ENCODE data around the gene GFRA4. TPM values are rescaled to one million over a fixed set of nuclear protein-coding genes. Genes with fewer than 3 reads are reported as not detected.

GFRA4 gene
- total RNA-seq, 1 experiment from 2014 or later = not detected

DNA sequence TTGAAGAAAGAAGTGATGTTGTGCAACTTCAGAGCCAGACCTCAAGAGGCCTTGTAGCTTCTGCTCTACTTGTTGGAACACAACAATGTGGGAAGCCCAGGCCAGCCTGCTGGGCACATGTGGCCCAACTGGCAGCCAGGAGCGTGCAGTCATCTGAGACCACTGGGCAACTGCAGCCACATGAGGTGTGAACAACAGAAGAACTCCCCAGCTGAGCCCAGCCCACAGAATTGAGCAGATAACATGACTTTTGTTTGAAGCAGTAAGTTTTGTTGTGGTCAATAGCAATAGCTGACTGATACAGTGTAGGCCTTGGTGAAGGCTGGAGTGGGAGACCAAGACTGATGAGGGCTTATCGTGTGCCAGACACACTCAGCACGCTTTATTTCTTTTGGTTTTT lies 27.2 kb upstream of the GFRA4 start:
- no peak overlapping the region for H3K4me2 ChIP-seq (ENCODE audit: low read depth, low read length, poor library complexity, severe bottlenecking)
- no peak overlapping the region for H3K9ac ChIP-seq (ENCODE audit: low read length)
- no peaks in the 10 kb centered on the region for H3K27me3 ChIP-seq (ENCODE audit: low read length)
- H3K4me3 ChIP-seq (ENCODE audit: low read length) = no peak overlapping the region
- no peaks in the 10 kb centered on the region for H3K9me2 ChIP-seq (replicated peaks; ENCODE audit: insufficient read depth, low read length)
- no peaks in the 10 kb centered on the region for H3K9me3 ChIP-seq (ENCODE audit: low read length)
- H3K4me1 ChIP-seq (ENCODE audit: low read length) = no peaks in the 10 kb centered on the region
- no peak overlapping the region for H2AFZ ChIP-seq (ENCODE audit: low read length)
- no peaks in the 10 kb centered on the region for H3K36me3 ChIP-seq (ENCODE audit: insufficient read depth, low read length)
- no peak for DNase-seq
- no peaks in the 10 kb centered on the region for H4K20me1 ChIP-seq (ENCODE audit: insufficient read depth, low read depth, low read length)
- no peak overlapping the region for H3K27ac ChIP-seq (ENCODE audit: low read length)
- no peaks in the 10 kb centered on the region for H3K79me2 ChIP-seq (ENCODE audit: low read length)

DNA sequence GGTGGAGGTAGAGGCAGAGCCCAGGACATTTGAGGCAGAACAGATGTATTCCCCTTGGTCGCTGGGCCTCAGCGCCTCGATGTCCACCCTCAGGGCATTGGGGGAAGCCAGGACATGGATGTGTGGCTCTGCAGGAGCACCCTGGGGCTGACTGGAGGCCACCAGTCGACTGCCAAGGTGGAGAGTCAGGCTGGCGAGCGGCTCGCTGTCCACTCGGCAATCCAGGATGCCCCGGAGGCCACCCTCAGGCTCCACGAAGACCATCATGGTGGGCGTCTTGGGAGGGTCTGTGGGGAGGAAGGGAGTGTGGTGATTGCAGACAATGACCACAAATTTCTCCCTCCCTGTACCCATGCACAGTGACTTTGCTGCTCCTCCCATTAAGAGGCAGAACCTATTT lies 26.8 kb upstream of the GFRA4 start:
- no peaks in the 10 kb centered on the region for H3K27me3 ChIP-seq (ENCODE audit: low read length)
- no peaks in the 10 kb centered on the region for H3K9me3 ChIP-seq (ENCODE audit: low read length)
- no peak overlapping the region for H3K4me2 ChIP-seq (ENCODE audit: low read depth, low read length, poor library complexity, severe bottlenecking)
- no peak overlapping the region for H2AFZ ChIP-seq (ENCODE audit: low read length)
- no peaks in the 10 kb centered on the region for H3K79me2 ChIP-seq (ENCODE audit: low read length)
- DNase-seq = no peak
- no peak overlapping the region for H3K9ac ChIP-seq (ENCODE audit: low read length)
- H3K27ac ChIP-seq (ENCODE audit: low read length) = no peak overlapping the region
- H3K4me3 ChIP-seq (ENCODE audit: low read length) = no peak overlapping the region
- H3K36me3 ChIP-seq (ENCODE audit: insufficient read depth, low read length) = no peaks in the 10 kb centered on the region
- H4K20me1 ChIP-seq (ENCODE audit: insufficient read depth, low read depth, low read length) = no peaks in the 10 kb centered on the region
- no peaks in the 10 kb centered on the region for H3K9me2 ChIP-seq (replicated peaks; ENCODE audit: insufficient read depth, low read length)
- no peaks in the 10 kb centered on the region for H3K4me1 ChIP-seq (ENCODE audit: low read length)

DNA sequence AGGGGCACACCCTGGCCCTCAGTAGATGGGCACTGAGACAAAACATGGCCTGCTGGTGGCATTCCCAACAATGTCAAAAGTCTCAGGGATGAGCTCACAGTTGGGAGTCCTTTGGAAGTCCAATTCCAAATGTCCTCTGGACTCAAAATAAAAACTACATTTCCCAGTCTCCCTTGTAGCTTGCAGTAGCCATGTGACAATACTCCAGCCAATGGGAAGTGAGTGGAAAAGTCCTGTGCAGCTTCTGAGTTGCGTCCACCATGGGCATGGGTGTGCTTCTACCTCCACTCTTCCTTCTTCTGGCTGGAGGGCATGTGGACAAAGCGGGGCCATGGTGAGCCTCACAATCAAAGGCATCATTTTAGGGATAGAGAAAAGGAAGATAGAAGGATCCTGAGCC lies 24.5 kb upstream of the GFRA4 start:
- no peak overlapping the region for H3K4me3 ChIP-seq (ENCODE audit: low read length)
- no peaks in the 10 kb centered on the region for H3K9me3 ChIP-seq (ENCODE audit: low read length)
- no peak overlapping the region for H3K27ac ChIP-seq (ENCODE audit: low read length)
- no peak overlapping the region for H3K4me2 ChIP-seq (ENCODE audit: low read depth, low read length, poor library complexity, severe bottlenecking)
- no peaks in the 10 kb centered on the region for H3K9me2 ChIP-seq (replicated peaks; ENCODE audit: insufficient read depth, low read length)
- no peaks in the 10 kb centered on the region for H3K79me2 ChIP-seq (ENCODE audit: low read length)
- DNase-seq = peak; percentile 58
- no peaks in the 10 kb centered on the region for H3K36me3 ChIP-seq (ENCODE audit: insufficient read depth, low read length)
- H3K27me3 ChIP-seq (ENCODE audit: low read length) = no peaks in the 10 kb centered on the region
- no peak overlapping the region for H3K9ac ChIP-seq (ENCODE audit: low read length)
- no peaks in the 10 kb centered on the region for H4K20me1 ChIP-seq (ENCODE audit: insufficient read depth, low read depth, low read length)
- no peaks in the 10 kb centered on the region for H3K4me1 ChIP-seq (ENCODE audit: low read length)
- no peak overlapping the region for H2AFZ ChIP-seq (ENCODE audit: low read length)

DNA sequence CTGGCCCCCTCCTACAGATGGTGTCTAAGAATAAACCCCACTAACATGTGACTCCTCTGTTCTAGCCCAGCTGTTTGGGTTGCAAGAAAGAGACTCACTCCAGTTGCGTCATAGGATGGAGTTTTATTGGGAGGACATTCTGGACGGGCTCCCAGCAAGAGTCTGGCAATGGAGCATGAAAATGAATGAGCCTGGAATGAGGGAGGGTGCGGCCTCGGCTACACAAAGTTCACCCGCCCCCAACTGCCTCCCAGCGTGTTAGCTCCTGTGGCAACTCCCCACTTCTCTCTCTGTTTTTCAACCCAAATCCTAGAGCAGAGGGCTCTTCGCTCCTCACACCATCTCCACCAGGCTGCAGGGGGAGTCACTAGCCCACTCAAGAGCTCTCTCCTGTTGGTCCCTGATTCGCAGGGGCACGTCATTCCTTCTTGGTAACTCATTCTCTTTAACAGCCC lies 23.7 kb upstream of the GFRA4 start:
- no peak overlapping the region for H3K4me2 ChIP-seq (ENCODE audit: low read depth, low read length, poor library complexity, severe bottlenecking)
- no peaks in the 10 kb centered on the region for H3K9me2 ChIP-seq (replicated peaks; ENCODE audit: insufficient read depth, low read length)
- no peak for DNase-seq
- no peak overlapping the region for H3K4me3 ChIP-seq (ENCODE audit: low read length)
- H3K36me3 ChIP-seq (ENCODE audit: insufficient read depth, low read length) = no peaks in the 10 kb centered on the region
- H3K4me1 ChIP-seq (ENCODE audit: low read length) = no peaks in the 10 kb centered on the region
- H3K27ac ChIP-seq (ENCODE audit: low read length) = no peak overlapping the region
- H3K79me2 ChIP-seq (ENCODE audit: low read length) = no peaks in the 10 kb centered on the region
- H3K9ac ChIP-seq (ENCODE audit: low read length) = no peak overlapping the region
- no peaks in the 10 kb centered on the region for H3K9me3 ChIP-seq (ENCODE audit: low read length)
- H2AFZ ChIP-seq (ENCODE audit: low read length) = no peak overlapping the region
- no peaks in the 10 kb centered on the region for H4K20me1 ChIP-seq (ENCODE audit: insufficient read depth, low read depth, low read length)
- no peaks in the 10 kb centered on the region for H3K27me3 ChIP-seq (ENCODE audit: low read length)

DNA sequence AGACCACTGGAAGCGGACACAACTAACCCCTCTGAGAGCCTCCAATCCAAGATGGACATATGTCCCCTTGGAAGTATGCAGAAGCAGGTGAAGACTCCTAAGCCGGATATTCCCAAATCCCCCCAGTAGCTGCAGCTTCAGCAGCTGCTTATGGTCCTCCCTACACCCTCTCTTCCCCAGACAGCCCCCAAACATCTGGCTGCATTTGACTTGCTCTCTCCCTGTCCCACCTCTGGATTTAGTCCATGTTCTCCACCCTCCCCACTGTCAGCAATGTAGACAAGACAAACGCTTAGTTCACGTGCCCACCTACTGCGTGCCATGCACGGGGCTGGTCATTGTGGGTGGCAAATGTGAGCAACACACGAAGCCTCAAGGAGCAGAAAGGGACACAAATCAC lies 23.2 kb upstream of the GFRA4 start:
- Histone ChIP-seq H3K9ac (ENCODE audit: low read length) (no peak overlapping the region), H3K27me3 (ENCODE audit: low read length) (no peaks in the 10 kb centered on the region), H3K36me3 (ENCODE audit: insufficient read depth, low read length) (no peaks in the 10 kb centered on the region), H3K9me2 (replicated peaks; ENCODE audit: insufficient read depth, low read length) (no peaks in the 10 kb centered on the region), H3K9me3 (ENCODE audit: low read length) (no peaks in the 10 kb centered on the region), H3K4me2 (ENCODE audit: low read depth, low read length, poor library complexity, severe bottlenecking) (no peak overlapping the region), H2AFZ (ENCODE audit: low read length) (no peak overlapping the region), H3K4me3 (ENCODE audit: low read length) (no peak overlapping the region), H3K27ac (ENCODE audit: low read length) (no peak overlapping the region), H4K20me1 (ENCODE audit: insufficient read depth, low read depth, low read length) (no peaks in the 10 kb centered on the region), H3K79me2 (ENCODE audit: low read length) (no peaks in the 10 kb centered on the region), H3K4me1 (ENCODE audit: low read length) (no peaks in the 10 kb centered on the region)
- no peak for DNase-seq

DNA sequence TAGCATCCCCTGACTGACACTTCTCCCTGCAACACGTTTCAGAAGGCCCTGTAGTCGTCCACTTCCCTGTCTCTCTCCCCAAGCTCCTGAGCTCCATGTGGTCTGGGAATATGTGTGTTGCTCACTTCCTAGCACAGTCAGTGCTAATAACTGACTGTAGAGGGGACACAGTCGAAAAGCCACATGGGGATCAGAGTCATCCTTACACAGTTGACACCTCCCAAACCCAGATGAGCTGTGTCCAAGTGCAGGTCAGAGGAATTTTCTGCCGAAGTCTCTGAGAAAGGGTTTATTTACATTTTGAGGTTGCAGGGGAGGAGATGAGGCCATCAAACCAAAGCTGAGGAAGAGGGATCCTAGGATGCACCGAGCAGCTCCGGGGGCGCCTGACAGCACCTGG lies 22.1 kb upstream of the GFRA4 start:
- Histone ChIP-seq H3K4me3 (ENCODE audit: low read length) (no peak overlapping the region), H3K27me3 (ENCODE audit: low read length) (no peaks in the 10 kb centered on the region), H3K27ac (ENCODE audit: low read length) (no peak overlapping the region), H3K9me3 (ENCODE audit: low read length) (no peaks in the 10 kb centered on the region), H3K4me2 (ENCODE audit: low read depth, low read length, poor library complexity, severe bottlenecking) (no peak overlapping the region), H3K4me1 (ENCODE audit: low read length) (no peaks in the 10 kb centered on the region), H3K9me2 (replicated peaks; ENCODE audit: insufficient read depth, low read length) (no peaks in the 10 kb centered on the region), H3K9ac (ENCODE audit: low read length) (no peak overlapping the region), H3K36me3 (ENCODE audit: insufficient read depth, low read length) (no peaks in the 10 kb centered on the region), H4K20me1 (ENCODE audit: insufficient read depth, low read depth, low read length) (no peaks in the 10 kb centered on the region), H3K79me2 (ENCODE audit: low read length) (no peaks in the 10 kb centered on the region), H2AFZ (ENCODE audit: low read length) (no peak overlapping the region)
- DNase-seq = no peak

DNA sequence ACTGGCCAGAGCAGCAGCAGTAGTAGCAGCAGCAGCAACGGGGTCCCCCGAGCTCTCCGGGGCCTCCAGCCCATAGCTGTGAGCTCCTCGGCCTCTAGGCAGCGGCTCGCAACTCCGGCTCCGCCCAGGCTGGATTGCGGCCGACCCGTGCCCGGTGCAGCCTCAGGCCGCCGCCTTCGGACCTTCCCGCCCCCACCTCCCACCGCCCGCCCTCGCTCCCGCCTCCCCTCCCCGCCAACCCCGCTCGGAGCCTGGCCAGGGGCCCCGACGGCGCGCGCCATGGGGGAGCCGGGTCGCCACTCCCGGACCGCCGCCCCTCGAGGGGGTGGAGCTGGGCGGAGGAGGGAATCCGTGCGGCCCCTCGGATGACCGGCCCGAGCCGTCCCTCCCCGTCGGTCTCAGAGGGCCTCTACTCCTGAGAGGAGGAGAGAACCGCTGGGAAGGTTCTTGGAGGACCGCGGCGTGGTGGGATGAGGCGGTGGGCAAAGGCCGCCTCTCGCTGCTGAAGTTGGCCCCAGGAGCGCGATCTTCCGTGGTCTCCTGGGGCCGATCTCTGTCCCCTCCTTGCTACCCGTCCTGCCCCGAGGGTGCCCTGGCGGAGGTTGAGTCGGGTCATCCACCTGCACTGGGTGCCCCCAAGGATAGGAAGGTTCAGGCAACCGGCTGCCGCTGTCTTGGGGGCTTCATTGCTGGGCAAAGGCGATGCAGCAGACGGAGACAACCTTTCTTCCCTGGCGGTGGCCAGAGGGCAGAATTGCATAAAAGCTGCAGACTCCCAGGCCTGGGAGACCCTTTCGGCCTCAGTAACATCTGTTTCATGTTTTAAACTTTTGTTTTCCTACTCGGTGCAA lies 19.0 kb upstream of the GFRA4 start, which contains the start of gene ADAM33:
TSS of gene ADAM33 (minus strand) at position 80 of the 851 bp plus-strand sequence. CDS start at position 74, 6 bp downstream.
- Histone ChIP-seq H3K36me3 (ENCODE audit: insufficient read depth, low read length) (no peaks in the 10 kb centered on the region), H3K9me3 (ENCODE audit: low read length) (no peaks in the 10 kb centered on the region), H3K27ac (ENCODE audit: low read length) (no peak within 1 kb of the TSS), H3K27me3 (ENCODE audit: low read length) (no peaks in the 10 kb centered on the region), H3K79me2 (ENCODE audit: low read length) (no peaks in the 10 kb centered on the region), H3K4me1 (ENCODE audit: low read length) (no peaks in the 10 kb centered on the region), H2AFZ (ENCODE audit: low read length) (no peak within 1 kb of the TSS), H3K9ac (ENCODE audit: low read length) (no peak within 1 kb of the TSS), H4K20me1 (ENCODE audit: insufficient read depth, low read depth, low read length) (no peaks in the 10 kb centered on the region), H3K9me2 (replicated peaks; ENCODE audit: insufficient read depth, low read length) (no peaks in the 10 kb centered on the region), H3K4me3 (ENCODE audit: low read length) (no peak within 1 kb of the TSS), H3K4me2 (ENCODE audit: low read depth, low read length, poor library complexity, severe bottlenecking) (no peak within 1 kb of the TSS)
- DNase-seq = no peak

DNA sequence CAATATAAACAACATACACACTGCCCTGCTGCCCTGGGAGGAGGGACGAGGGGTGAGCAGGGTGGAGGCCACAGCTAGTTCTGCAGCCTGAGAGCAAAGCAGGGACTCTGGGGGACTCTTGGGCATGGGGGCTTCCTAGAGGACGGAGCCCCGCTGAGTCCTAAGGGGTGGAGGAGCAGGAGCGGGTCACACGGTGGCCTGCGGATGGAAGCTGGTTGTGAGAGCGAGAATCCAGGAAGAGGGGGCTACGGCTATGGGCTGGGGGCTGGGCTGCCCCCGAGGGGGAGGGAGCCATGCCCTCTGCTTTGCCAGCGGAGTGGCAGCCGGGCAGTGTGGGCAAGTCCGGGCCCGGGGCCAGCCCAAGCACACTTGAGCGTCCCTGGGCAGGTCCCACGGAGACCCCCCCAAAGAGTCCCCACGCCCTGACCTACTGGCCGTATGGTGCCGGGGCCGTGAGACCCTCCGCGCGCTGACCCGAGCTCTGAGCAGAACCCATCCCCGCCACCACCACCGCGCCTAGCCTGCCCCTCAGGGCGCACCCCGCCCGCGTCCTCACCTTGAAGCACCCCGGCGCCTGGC lies 18.2 kb upstream of the GFRA4 start:
- DNase-seq = no peak
- Histone ChIP-seq H4K20me1 (ENCODE audit: insufficient read depth, low read depth, low read length) (no peaks in the 10 kb centered on the region), H3K27me3 (ENCODE audit: low read length) (no peaks in the 10 kb centered on the region), H3K4me3 (ENCODE audit: low read length) (no peak overlapping the region), H3K4me2 (ENCODE audit: low read depth, low read length, poor library complexity, severe bottlenecking) (no peak overlapping the region), H3K9me3 (ENCODE audit: low read length) (no peaks in the 10 kb centered on the region), H3K9ac (ENCODE audit: low read length) (no peak overlapping the region), H2AFZ (ENCODE audit: low read length) (no peak overlapping the region), H3K4me1 (ENCODE audit: low read length) (no peaks in the 10 kb centered on the region), H3K9me2 (replicated peaks; ENCODE audit: insufficient read depth, low read length) (no peaks in the 10 kb centered on the region), H3K27ac (ENCODE audit: low read length) (no peak overlapping the region), H3K36me3 (ENCODE audit: insufficient read depth, low read length) (no peaks in the 10 kb centered on the region), H3K79me2 (ENCODE audit: low read length) (no peaks in the 10 kb centered on the region)

Measured in Karpas-422 (cell line).